NOMO-1 (cell line): Measurements from ENCODE around the gene RIPK3.
"Not testable (repeated sequence)": the region's sequence is repeated elsewhere in the genome, so short reads cannot be mapped to it uniquely, and the experiment has no call there.

Experiments used
- DNase-seq, 2 experiments: peaks; one replicate each; lab custom pipeline; 2025; ENCODE audit not compliant: unreplicated experiment in 2 of 2; lab: John Stamatoyannopoulos, UW

Gene RIPK3

GRCh38 chr14:24348186-24348585 is 8.4 kb upstream of the RIPK3 start:
- DNase-seq = no peak

GRCh38 chr14:24347134-24347533 is 7.3 kb upstream of the RIPK3 start:
- no peak for DNase-seq

GRCh38 chr14:24343795-24344660 is 4.2 kb upstream of the RIPK3 start:
- DNase-seq = peak in 1 of 2 experiments; percentile 40

- no peak for DNase-seq
Observed at GRCh38 chr14:24342889-24343288, 3.1 kb upstream of the RIPK3 start.

GRCh38 chr14:24340606-24341005 is 815 bp upstream of the RIPK3 start:
- DNase-seq = no peak

GRCh38 chr14:24338843-24339242 is 948 bp downstream of the RIPK3 start:
- DNase-seq = no peak

GRCh38 chr14:24337824-24338175 is 2.0 kb downstream of the RIPK3 start:
- DNase-seq = no peak

- DNase-seq = no peak
Observed at GRCh38 chr14:24337144-24337823, 2.5 kb downstream of the RIPK3 start.

- DNase-seq = peak; percentile 50 to 58
Observed at GRCh38 chr14:24335461-24336171, 4.2 kb downstream of the RIPK3 start.

- no peak for DNase-seq
Observed at GRCh38 chr14:24334431-24335291, 5.1 kb downstream of the RIPK3 start, which contains the start of gene ADCY4. Gene ADCY4, minus strand, starts transcription at chr14:24335071. Its CDS starts 419 bp downstream, at chr14:24334652.

GRCh38 chr14:24332268-24332993 is 7.4 kb downstream of the RIPK3 start:
- peak; percentile 39 to 76 for DNase-seq

- no peak for DNase-seq
Observed at GRCh38 chr14:24331731-24332267, 8.0 kb downstream of the RIPK3 start.

- no peak for DNase-seq
Observed at GRCh38 chr14:24330973-24331674, 8.7 kb downstream of the RIPK3 start.

GRCh38 chr14:24329736-24330135 is 10.1 kb downstream of the RIPK3 start:
- DNase-seq = peak; percentile 35 to 56

- no peak for DNase-seq
Observed at GRCh38 chr14:24329073-24329663, 10.6 kb downstream of the RIPK3 start.

- DNase-seq = not testable (repeated sequence)
Observed at GRCh38 chr14:24327914-24328313, 11.9 kb downstream of the RIPK3 start.

GRCh38 chr14:24327303-24327702 is 12.5 kb downstream of the RIPK3 start:
- DNase-seq = peak; percentile 25 to 37

GRCh38 chr14:24325963-24326362 is 13.8 kb downstream of the RIPK3 start:
- DNase-seq = no peak
